Fibroblast of mammary gland (primary cell): ENCODE results near the gene CD44.
A peak's percentile ranks its signal among the peaks of the same experiment; 100 is the strongest.

Source experiments
- DNase-seq: peaks from one replicate; pipeline ENCODE4 v3.0.0-alpha.2; 2010; ENCODE audit warnings: low read depth
- H3K4me3 ChIP-seq: 2 replicates; pipeline ENCODE4 v1.5.1; 2011; ENCODE audit warnings: low read depth, mild to moderate bottlenecking, low read length, moderate library complexity; ENCODE audit not compliant: control insufficient read depth
- CTCF ChIP-seq: conservative IDR thresholded peaks from 2 replicates; pipeline ENCODE4 v1.5.1; 2011; ENCODE audit warnings: low read depth, low read length, inconsistent platforms; ENCODE audit not compliant: control insufficient read depth, insufficient read depth

Gene CD44

GRCh38 chr11:35138058-35138457 is 913 bp upstream of the CD44 start:
- no peak for DNase-seq
- H3K4me3 ChIP-seq, result peak overlapping the region; percentile 100
- no peak for TF ChIP-seq CTCF

GRCh38 chr11:35138606-35138942 is 397 bp upstream of the CD44 start:
- H3K4me3 ChIP-seq, result peak overlapping the region; percentile 100
- DNase-seq, result peak; percentile 55
- TF ChIP-seq CTCF, result no peak

GRCh38 chr11:35139722-35140282 is 831 bp downstream of the CD44 start:
- DNase-seq, result no peak
- H3K4me3 ChIP-seq, result peak overlapping the region; percentile 100
- no peak for TF ChIP-seq CTCF

- peak overlapping the region; percentile 100 for H3K4me3 ChIP-seq
Observed at GRCh38 chr11:35141071-35141470, 2.1 kb downstream of the CD44 start.

GRCh38 chr11:35141571-35141971 is 2.6 kb downstream of the CD44 start:
- H3K4me3 ChIP-seq, result peak overlapping the region; percentile 100
- no peak for TF ChIP-seq CTCF
- DNase-seq, result no peak

More at GRCh38 chr11:35141071-35141470, 2.1 kb downstream of the CD44 start:
- DNase-seq, result no peak
- no peak for TF ChIP-seq CTCF

- DNase-seq, result peak; percentile 80
- no peak for TF ChIP-seq CTCF
- H3K4me3 ChIP-seq, result peak overlapping the region; percentile 100
Observed at GRCh38 chr11:35142481-35143075, 3.6 kb downstream of the CD44 start.
